A549 (cell line): ENCODE data around the gene PCNX2. TPM values are rescaled to one million over a fixed set of nuclear protein-coding genes. Genes with fewer than 3 reads are reported as not detected.

Experiments
- ATAC-seq, 2 experiments: fragments of 200-7000 bp in 1 of 2; fragments of >200 bp in 1 of 2; cut with Nextera tagmentation in 1 of 2; cut with Tn5 transposase in 1 of 2; 3 replicates each; pipeline versions ENCODE4 v1.8.0 to v1.9.1; 2018 to 2020; ENCODE audit warnings: mild to moderate bottlenecking in 1 of 2, moderate library complexity in 1 of 2
- CTCF ChIA-PET: fragments of 300-600 bp; sonication (Branson Sonifier 250); formaldehyde crosslinking; extraction: SDS; loops from one replicate; lab custom pipeline; 2021; ENCODE audit warnings: antibody characterized with exemption, inconsistent platforms; lab: Yijun Ruan, JAX
- POLR2A ChIA-PET: fragments of 350-600 bp; formaldehyde crosslinking; extraction: SDS; loops from one replicate; lab custom pipeline; 2021; ENCODE audit warnings: antibody characterized with exemption, inconsistent platforms; lab: Yijun Ruan, JAX
- DNase-seq, 2 experiments: peaks; one replicate each; pipeline versions ENCODE4 v3.0.0 to v3.0.0-alpha.2; 2011 to 2016; ENCODE audit warnings: low read depth in 1 of 2, low spot score in 1 of 2
- FAIRE-seq: peaks from 2 replicates; lab custom pipeline; 2011; peaks lifted over from hg19 to GRCh38; lab: Jason Lieb, UNC
- H3K27ac ChIP-seq, 2 experiments: fragments of >200 bp; sonication (Bioruptor Twin); formaldehyde crosslinking; 3 replicates each; pipeline ENCODE4 v1.5.1; 2016 to 2017
- H3K4me1 ChIP-seq: fragments of >200 bp; sonication (Bioruptor Twin); formaldehyde crosslinking; 3 replicates; pipeline ENCODE4 v1.6.1; 2016
- H3K4me2 ChIP-seq: fragments of >200 bp; sonication (Bioruptor Twin); formaldehyde crosslinking; 3 replicates; pipeline ENCODE4 v1.6.1; 2016
- H3K4me3 ChIP-seq: fragments of >200 bp; sonication (Bioruptor Twin); formaldehyde crosslinking; 3 replicates; pipeline ENCODE4 v1.5.1; 2016
- H3K9me3 ChIP-seq: fragments of >200 bp; sonication (Bioruptor Twin); formaldehyde crosslinking; 3 replicates; pipeline ENCODE4 v1.6.1; 2016
- ATOH8 ChIP-seq: fragments of 250-450 bp; sonication (Bioruptor Pico); IDR thresholded peaks from 2 replicates; pipeline ENCODE4 v1.5.0; 2020; ENCODE audit warnings: low read depth, mild to moderate bottlenecking, moderate library complexity
- CBX2 ChIP-seq: fragments of 200-600 bp; sonication (generic); IDR thresholded peaks from 2 replicates; pipeline ENCODE4 v1.6.1; 2016; ENCODE audit warnings: low read depth, mild to moderate bottlenecking, borderline replicate concordance
- CHD4 ChIP-seq: fragments of 200-600 bp; sonication (generic); IDR thresholded peaks from 2 replicates; pipeline ENCODE4 v1.6.1; 2016; ENCODE audit warnings: antibody characterized with exemption, mild to moderate bottlenecking, borderline replicate concordance
- EP300 ChIP-seq, 2 experiments: fragments of >200 bp; sonication (Bioruptor Twin); formaldehyde crosslinking; IDR thresholded peaks; 2 replicates in 1 of 2; 3 replicates in 1 of 2; pipeline ENCODE4 v1.6.1; 2016 to 2017
- ESRRA ChIP-seq: fragments of 150-350 bp; IDR thresholded peaks from 2 replicates; pipeline ENCODE4 v1.6.1; 2014; ENCODE audit warnings: mild to moderate bottlenecking, low read length, borderline replicate concordance
- FOSL2 ChIP-seq, 2 experiments: fragments of 450-650 bp in 1 of 2; fragments of >200 bp in 1 of 2; sonication (Bioruptor Twin) in 1 of 2; formaldehyde crosslinking; IDR thresholded peaks; 2 replicates each; pipeline versions ENCODE4 v1.5.0 to v1.6.1; 2016 to 2020; ENCODE audit warnings: mild to moderate bottlenecking in 1 of 2, moderate library complexity in 1 of 2
- GATA3 ChIP-seq: IDR thresholded peaks from 2 replicates; pipeline ENCODE4 v1.6.1; 2012; ENCODE audit warnings: borderline replicate concordance
- HES2 ChIP-seq: fragments of >200 bp; sonication (Bioruptor Twin); formaldehyde crosslinking; IDR thresholded peaks from 2 replicates; pipeline ENCODE4 v1.6.1; 2016
- HEYL ChIP-seq: fragments of 250-450 bp; sonication (Bioruptor Pico); IDR thresholded peaks from 2 replicates; pipeline ENCODE4 v1.8.0; 2021; ENCODE audit warnings: mild to moderate bottlenecking, moderate library complexity
- HOXB5 ChIP-seq: fragments of 250-450 bp; sonication (Bioruptor Pico); IDR thresholded peaks from 2 replicates; pipeline ENCODE4 v1.5.0; 2020; ENCODE audit warnings: mild to moderate bottlenecking, moderate library complexity
- JUNB ChIP-seq: fragments of >200 bp; sonication (Bioruptor Twin); formaldehyde crosslinking; IDR thresholded peaks from 2 replicates; pipeline ENCODE4 v1.6.1; 2016
- KDM1A ChIP-seq: fragments of 200-600 bp; sonication (generic); IDR thresholded peaks from 2 replicates; pipeline ENCODE4 v1.6.1; 2016; ENCODE audit warnings: low read depth, mild to moderate bottlenecking
- MAX ChIP-seq: IDR thresholded peaks from 2 replicates; pipeline ENCODE4 v1.6.1; 2012
- MAZ ChIP-seq: fragments of 150-350 bp; IDR thresholded peaks from 2 replicates; pipeline ENCODE4 v1.6.1; 2014; ENCODE audit warnings: antibody characterized with exemption, low read depth, low read length, borderline replicate concordance
- NFE2L2 ChIP-seq: fragments of 150-350 bp; conservative IDR thresholded peaks from 2 replicates; pipeline ENCODE4 v1.6.1; 2014; ENCODE audit warnings: low read length
- POLR2A ChIP-seq: IDR thresholded peaks from 2 replicates; pipeline ENCODE4 v1.6.1; 2012; ENCODE audit warnings: mild to moderate bottlenecking, low read length
- POLR2AphosphoS2 ChIP-seq: conservative IDR thresholded peaks from 2 replicates; pipeline ENCODE4 v1.6.1; 2012; ENCODE audit warnings: low read length, improper control_type of control experiment, inconsistent platforms
- RFX5 ChIP-seq: fragments of 450-650 bp; IDR thresholded peaks from 2 replicates; pipeline ENCODE4 v1.7.1; 2014; ENCODE audit warnings: antibody characterized with exemption, mild to moderate bottlenecking, moderate library complexity
- SREBF2 ChIP-seq: fragments of 450-650 bp; IDR thresholded peaks from 2 replicates; pipeline ENCODE4 v1.6.1; 2014; ENCODE audit warnings: mild to moderate bottlenecking, moderate library complexity
- TFCP2L1 ChIP-seq: fragments of 250-450 bp; sonication (Bioruptor Pico); IDR thresholded peaks from 2 replicates; pipeline ENCODE4 v1.5.0; 2021; ENCODE audit warnings: mild to moderate bottlenecking
- ZSCAN20 ChIP-seq: fragments of 250-450 bp; sonication (Bioruptor Pico); IDR thresholded peaks from 2 replicates; pipeline ENCODE4 v1.8.0; 2022; ENCODE audit warnings: mild to moderate bottlenecking, moderate library complexity
- WGBS: methylation state at CpG from one replicate; pipeline ENCODE4 v1.1.6; 2017; ENCODE audit errors: missing lambda C conversion rate; 5-methylcytosine and 5-hydroxymethylcytosine counted together
- polyA plus RNA-seq, 4 experiments: library from polyadenylated mRNA; depleted of rRNA in 3 of 4; stranded (reverse); fragments of >200 nt; fragmentation: RNase III in 1 of 4; extraction: RNeasy Plus Mini Kit Qiagen cat#74134 plus additional on column Dnase treatment in 1 of 4; gene quantifications; 2 replicates in 3 of 4; 3 replicates in 1 of 4; pipeline ENCODE4 v1.2.3, GENCODE V29; 2011 to 2017
- TF ChIP-seq, protein P1 (sequence below): IDR thresholded peaks from 2 replicates; pipeline ENCODE4 v1.6.1; 2012; ENCODE audit warnings: low read depth, borderline replicate concordance
- TF ChIP-seq, protein P2 (sequence below): IDR thresholded peaks from 2 replicates; pipeline ENCODE4 v1.6.1; 2012
- TF ChIP-seq, protein P3 (sequence below): fragments of 150-350 bp; IDR thresholded peaks from 2 replicates; pipeline ENCODE4 v1.6.1; 2014; ENCODE audit warnings: low read depth, mild to moderate bottlenecking, low read length

The PCNX2 gene
- polyA plus RNA-seq, 2 of the 4 experiments (the other 2 are of a cell fraction), result 8.8 to 27.2 TPM

DNA sequence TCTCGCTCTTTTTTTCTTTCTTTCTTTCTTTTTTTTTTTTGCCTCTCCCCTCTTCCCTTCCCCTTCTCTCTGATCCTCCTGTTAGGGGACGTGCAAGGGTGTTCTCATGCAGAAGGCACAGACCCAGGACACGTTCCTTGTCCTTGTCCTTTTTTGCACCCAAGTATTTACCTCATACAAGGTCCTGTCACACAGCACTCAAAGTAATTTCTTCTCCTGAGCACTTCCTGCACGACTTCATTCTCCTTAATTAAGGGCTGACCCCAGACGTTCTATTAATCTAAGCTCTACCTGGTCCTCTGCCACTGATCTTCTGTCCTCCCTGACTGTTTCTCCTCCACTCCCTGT is 424 bp upstream of the PCNX2 start:
- FAIRE-seq, result no peak
- peak overlapping the region; percentile 92 for H3K4me3 ChIP-seq
- ChIA-PET POLR2A (interaction anchor here (0.9 kb wide), 1 partner anchor 20 kb away, joined by 3 read pairs; no protein-coding TSS in a partner anchor), CTCF (interaction anchor here (0.5 to 1.6 kb wide), 4 partner anchors 9 to 1014 kb away, joined by 3 to 6 read pairs (median 4); no protein-coding TSS in a partner anchor)
- DNase-seq, result no peak
- TF ChIP-seq HES2 (no peak), MAZ (no peak), HOXB5 (CRISPR knock-in tag) (no peak), GATA3 (no peak), ESRRA (no peak), POLR2A (no peak), RFX5 (no peak), HEYL (CRISPR knock-in tag) (no peak), CHD4 (no peak), ZSCAN20 (CRISPR knock-in tag) (no peak), TFCP2L1 (no peak), ATOH8 (CRISPR knock-in tag) (no peak), SREBF2 (no peak), NFE2L2 (no peak), POLR2AphosphoS2 (no peak)
- TF ChIP-seq, protein P1, sequence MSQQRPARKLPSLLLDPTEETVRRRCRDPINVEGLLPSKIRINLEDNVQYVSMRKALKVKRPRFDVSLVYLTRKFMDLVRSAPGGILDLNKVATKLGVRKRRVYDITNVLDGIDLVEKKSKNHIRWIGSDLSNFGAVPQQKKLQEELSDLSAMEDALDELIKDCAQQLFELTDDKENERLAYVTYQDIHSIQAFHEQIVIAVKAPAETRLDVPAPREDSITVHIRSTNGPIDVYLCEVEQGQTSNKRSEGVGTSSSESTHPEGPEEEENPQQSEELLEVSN, result no peak
- TF ChIP-seq, protein P2, sequence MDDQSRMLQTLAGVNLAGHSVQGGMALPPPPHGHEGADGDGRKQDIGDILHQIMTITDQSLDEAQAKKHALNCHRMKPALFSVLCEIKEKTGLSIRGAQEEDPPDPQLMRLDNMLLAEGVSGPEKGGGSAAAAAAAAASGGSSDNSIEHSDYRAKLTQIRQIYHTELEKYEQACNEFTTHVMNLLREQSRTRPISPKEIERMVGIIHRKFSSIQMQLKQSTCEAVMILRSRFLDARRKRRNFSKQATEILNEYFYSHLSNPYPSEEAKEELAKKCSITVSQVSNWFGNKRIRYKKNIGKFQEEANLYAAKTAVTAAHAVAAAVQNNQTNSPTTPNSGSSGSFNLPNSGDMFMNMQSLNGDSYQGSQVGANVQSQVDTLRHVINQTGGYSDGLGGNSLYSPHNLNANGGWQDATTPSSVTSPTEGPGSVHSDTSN, result no peak
- TF ChIP-seq, all 56 proteins: peak for 0
- H3K4me1 ChIP-seq, result peaks cover 46% of the 10 kb centered on the region
- WGBS, result 2% methylated on average over 5 of the region's 5 CpGs
- H3K9me3 ChIP-seq, result 0 out of 3 replicates have a peak, but pooled peaks cover 2% of the 10 kb centered on the region
- ATAC-seq, result no peak
- H3K27ac ChIP-seq, result peak overlapping the region; percentile 88 to 99
- peak overlapping the region; percentile 79 for H3K4me2 ChIP-seq

- no peaks in the 10 kb centered on the region for H3K9me3 ChIP-seq
- POLR2A ChIA-PET, result no interaction called here
- TF ChIP-seq MAZ, result no peak
- no peak for TF ChIP-seq KDM1A
- no peak for TF ChIP-seq ZSCAN20 (CRISPR knock-in tag)
- TF ChIP-seq, protein P3, sequence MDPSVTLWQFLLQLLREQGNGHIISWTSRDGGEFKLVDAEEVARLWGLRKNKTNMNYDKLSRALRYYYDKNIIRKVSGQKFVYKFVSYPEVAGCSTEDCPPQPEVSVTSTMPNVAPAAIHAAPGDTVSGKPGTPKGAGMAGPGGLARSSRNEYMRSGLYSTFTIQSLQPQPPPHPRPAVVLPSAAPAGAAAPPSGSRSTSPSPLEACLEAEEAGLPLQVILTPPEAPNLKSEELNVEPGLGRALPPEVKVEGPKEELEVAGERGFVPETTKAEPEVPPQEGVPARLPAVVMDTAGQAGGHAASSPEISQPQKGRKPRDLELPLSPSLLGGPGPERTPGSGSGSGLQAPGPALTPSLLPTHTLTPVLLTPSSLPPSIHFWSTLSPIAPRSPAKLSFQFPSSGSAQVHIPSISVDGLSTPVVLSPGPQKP, result no peak
- TF ChIP-seq POLR2A, result no peak
- no peak for TF ChIP-seq CHD4
- TF ChIP-seq, protein P1, result no peak
- no peak for TF ChIP-seq JUNB
- 0 out of 2 replicates have a peak, but pooled peaks have one; percentile 3 for TF ChIP-seq MAX
- no peak for TF ChIP-seq EP300 (IDR thresholded peaks at IDR 0.05)
- TF ChIP-seq FOSL2 (IDR thresholded peaks at IDR 0.05), result no peak
- TF ChIP-seq FOSL2 (CRISPR knock-in tag; IDR thresholded peaks at IDR 0.05), result peak; percentile 79
- no peak for TF ChIP-seq GATA3
- TF ChIP-seq ESRRA, result no peak
- TF ChIP-seq CBX2, result no peak
- DNase-seq (peak; percentile 27 to 52), ATAC-seq (peak; percentile 67 to 70), FAIRE-seq (no peak)
- H3K4me1 ChIP-seq, result peaks cover 50% of the 10 kb centered on the region
- peak overlapping the region; percentile 92 for H3K4me3 ChIP-seq
- peak overlapping the region; percentile 79 for H3K4me2 ChIP-seq
- CTCF ChIA-PET, result interaction anchor here (0.6 to 1.8 kb wide), 3 partner anchors 18 to 782 kb away, joined by 3 to 4 read pairs (median 3); no protein-coding TSS in a partner anchor
- H3K27ac ChIP-seq, result peak overlapping the region; percentile 88 to 99
- 1% methylated on average over 8 of the region's 8 CpGs for whole genome bisulfite sequencing
Measured at GRCh38 chr1:233294913-233295236, 650 bp downstream of the PCNX2 start.
